Measurements from ENCODE around the gene TRIM2. TPM values are rescaled to one million over a fixed set of nuclear protein-coding genes. Genes with fewer than 3 reads are reported as not detected.

Gene TRIM2
- total and polyA plus RNA-seq, 9 donors = 9.5 to 57.5 (median 44.4) TPM

DNA sequence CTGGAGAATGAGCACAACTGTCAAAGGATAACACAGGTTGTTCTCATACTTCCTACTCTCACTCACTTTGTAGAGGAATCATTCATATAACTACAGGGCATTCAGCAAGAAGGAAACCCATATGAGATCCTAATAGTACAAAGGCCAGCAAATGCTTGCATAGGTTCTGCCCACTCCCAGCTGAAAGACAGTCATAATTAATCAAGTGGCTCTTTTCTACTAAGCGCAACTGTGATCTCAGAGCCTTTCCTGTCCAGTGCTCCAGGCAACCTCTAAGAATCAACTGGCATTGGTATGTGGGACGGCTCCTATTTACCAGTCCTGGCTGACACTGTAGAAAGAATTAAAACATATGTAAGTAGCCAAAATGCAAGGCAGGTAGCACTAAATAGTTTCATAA lies 121.3 kb downstream of the TRIM2 start:
- Histone ChIP-seq H3K9me3 (no peaks in the 10 kb centered on the region), H3K4me1 (ENCODE audit: insufficient read depth) (no peaks in the 10 kb centered on the region), H3K27me3 (no peaks in the 10 kb centered on the region), H3K36me3 (no peaks in the 10 kb centered on the region), H3K4me3 (no peak overlapping the region), H3K27ac (no peak overlapping the region)
- no peak for TF ChIP-seq POLR2A (IDR thresholded peaks at IDR 0.05)
- TF ChIP-seq, protein P1, sequence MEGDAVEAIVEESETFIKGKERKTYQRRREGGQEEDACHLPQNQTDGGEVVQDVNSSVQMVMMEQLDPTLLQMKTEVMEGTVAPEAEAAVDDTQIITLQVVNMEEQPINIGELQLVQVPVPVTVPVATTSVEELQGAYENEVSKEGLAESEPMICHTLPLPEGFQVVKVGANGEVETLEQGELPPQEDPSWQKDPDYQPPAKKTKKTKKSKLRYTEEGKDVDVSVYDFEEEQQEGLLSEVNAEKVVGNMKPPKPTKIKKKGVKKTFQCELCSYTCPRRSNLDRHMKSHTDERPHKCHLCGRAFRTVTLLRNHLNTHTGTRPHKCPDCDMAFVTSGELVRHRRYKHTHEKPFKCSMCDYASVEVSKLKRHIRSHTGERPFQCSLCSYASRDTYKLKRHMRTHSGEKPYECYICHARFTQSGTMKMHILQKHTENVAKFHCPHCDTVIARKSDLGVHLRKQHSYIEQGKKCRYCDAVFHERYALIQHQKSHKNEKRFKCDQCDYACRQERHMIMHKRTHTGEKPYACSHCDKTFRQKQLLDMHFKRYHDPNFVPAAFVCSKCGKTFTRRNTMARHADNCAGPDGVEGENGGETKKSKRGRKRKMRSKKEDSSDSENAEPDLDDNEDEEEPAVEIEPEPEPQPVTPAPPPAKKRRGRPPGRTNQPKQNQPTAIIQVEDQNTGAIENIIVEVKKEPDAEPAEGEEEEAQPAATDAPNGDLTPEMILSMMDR (IDR thresholded peaks at IDR 0.05) = no peak
- no peak for TF ChIP-seq EP300 (IDR thresholded peaks at IDR 0.05)
- intact Hi-C loops (cut with DNase I) = loop anchor here in 1 of 4 donors (5.0 kb wide), 1 partner anchor 922 kb away; no protein-coding TSS in a partner anchor
- WGBS, 3 donors = 92 to 97% (median 96%) methylated on average over 2 of the region's 2 CpGs
- DNase-seq = no peak

DNA sequence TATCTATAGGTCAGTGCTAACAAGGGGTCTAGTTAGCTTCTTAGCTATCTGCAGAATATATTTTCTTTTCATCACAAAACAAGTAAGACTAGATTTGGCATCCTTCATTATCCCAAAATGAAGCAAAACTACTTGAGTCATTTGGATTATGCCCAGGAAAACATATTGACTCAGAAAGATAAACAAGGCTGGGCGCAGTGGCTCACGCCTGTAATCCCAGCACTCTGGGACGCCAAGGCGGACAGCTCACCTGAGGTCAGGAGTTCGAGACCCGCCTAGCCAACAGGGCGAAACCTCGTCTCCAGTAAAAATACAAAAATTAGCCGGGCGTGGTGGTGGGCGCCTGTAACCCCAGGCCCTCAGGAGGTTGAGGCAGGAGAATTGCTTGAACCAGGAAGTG lies 122.3 kb downstream of the TRIM2 start:
- Histone ChIP-seq H3K27me3 (no peaks in the 10 kb centered on the region), H3K4me1 (ENCODE audit: insufficient read depth) (no peaks in the 10 kb centered on the region), H3K36me3 (no peaks in the 10 kb centered on the region), H3K4me3 (no peak overlapping the region), H3K27ac (no peak overlapping the region), H3K9me3 (no peaks in the 10 kb centered on the region)
- TF ChIP-seq, protein P1 (IDR thresholded peaks at IDR 0.05) = no peak
- TF ChIP-seq EP300 (IDR thresholded peaks at IDR 0.05) (no peak), POLR2A (IDR thresholded peaks at IDR 0.05) (no peak)
- 92 to 97% (median 95%) methylated on average over 11 of the region's 11 CpGs for WGBS, 3 donors
- DNase-seq = no peak
- intact Hi-C loops (cut with DNase I) = loop anchor here in 1 of 4 donors (5.0 kb wide), 1 partner anchor 921 kb away; no protein-coding TSS in a partner anchor

DNA sequence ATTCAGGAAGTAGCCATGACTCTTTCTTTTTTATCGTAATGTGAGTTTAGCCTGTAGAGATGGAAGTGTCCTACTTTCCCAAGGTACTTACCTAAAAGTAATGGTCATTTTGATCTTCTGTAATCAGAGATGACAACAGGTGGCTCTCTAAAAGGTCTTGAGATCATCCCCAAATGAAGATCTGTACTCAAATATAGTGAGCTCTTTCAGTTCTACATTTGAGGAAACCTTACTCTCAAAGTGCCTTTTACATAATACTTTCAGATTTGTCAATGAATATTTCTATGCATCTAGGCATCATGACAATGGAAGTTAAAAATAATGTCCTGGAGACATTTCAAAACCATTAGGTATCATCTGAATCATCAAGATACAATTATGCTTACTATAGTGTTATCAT lies 123.0 kb downstream of the TRIM2 start:
- H3K27me3 ChIP-seq = no peaks in the 10 kb centered on the region
- no peaks in the 10 kb centered on the region for H3K9me3 ChIP-seq
- no peak for TF ChIP-seq EP300 (IDR thresholded peaks at IDR 0.05)
- no peak overlapping the region for H3K27ac ChIP-seq
- H3K4me3 ChIP-seq = no peak overlapping the region
- intact Hi-C loops (cut with DNase I) = loop anchor here in 1 of 4 donors (5.0 kb wide), 1 partner anchor 920 kb away; no protein-coding TSS in a partner anchor
- 93 to 95% (median 94%) methylated on average over 1 of the region's 1 CpG for WGBS, 3 donors
- no peak for DNase-seq
- H3K4me1 ChIP-seq (ENCODE audit: insufficient read depth) = no peaks in the 10 kb centered on the region
- no peaks in the 10 kb centered on the region for H3K36me3 ChIP-seq

DNA sequence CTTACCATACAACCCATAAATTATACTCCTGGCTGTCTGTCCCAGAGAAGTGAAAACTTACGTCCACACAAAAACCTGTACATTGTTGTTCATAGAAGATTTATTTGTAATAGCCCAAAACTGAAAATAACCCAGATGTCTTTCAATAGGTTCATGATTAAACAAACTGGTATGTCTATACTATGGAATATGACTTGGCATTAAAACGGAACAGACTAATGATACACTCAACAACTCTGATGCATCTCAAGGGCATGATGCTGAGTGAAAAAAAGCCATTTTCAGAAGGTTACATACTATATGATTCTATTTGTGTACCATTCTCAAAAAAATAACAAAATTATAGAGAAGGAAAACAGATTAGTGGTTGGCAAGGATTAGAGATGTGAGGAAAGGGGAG lies 128.7 kb downstream of the TRIM2 start:
- no peaks in the 10 kb centered on the region for H3K27me3 ChIP-seq
- no peaks in the 10 kb centered on the region for H3K9me3 ChIP-seq
- DNase-seq = no peak
- H3K27ac ChIP-seq = no peak overlapping the region
- H3K4me1 ChIP-seq (ENCODE audit: insufficient read depth) = peaks cover 1% of the 10 kb centered on the region
- intact Hi-C loops (cut with DNase I) = no loop called here
- H3K4me3 ChIP-seq = no peak overlapping the region
- 93 to 94% (median 94%) methylated on average over 2 of the region's 2 CpGs for WGBS, 3 donors
- no peak for TF ChIP-seq POLR2A (IDR thresholded peaks at IDR 0.05)
- TF ChIP-seq EP300 (IDR thresholded peaks at IDR 0.05) = no peak
- no peaks in the 10 kb centered on the region for H3K36me3 ChIP-seq

DNA sequence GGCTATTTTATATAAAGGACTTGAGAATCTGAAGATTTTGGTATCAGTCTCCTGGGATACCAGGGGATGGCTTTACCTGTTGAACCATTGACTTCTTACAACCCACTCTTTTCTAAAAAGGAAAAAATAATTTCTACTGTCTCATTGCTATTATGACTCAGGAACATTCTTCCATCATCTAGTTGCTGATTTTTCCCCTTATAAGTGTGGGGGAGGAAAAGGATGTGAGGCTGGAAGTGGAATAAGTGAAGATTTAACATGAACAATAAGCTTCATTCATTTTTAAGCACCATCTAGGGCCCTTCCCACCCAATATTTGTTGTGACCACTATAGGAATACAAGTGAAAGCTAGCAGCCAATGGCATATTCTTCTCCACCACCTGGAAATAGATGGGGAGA lies 129.6 kb downstream of the TRIM2 start:
- Histone ChIP-seq H3K9me3 (no peaks in the 10 kb centered on the region), H3K36me3 (no peaks in the 10 kb centered on the region), H3K4me3 (no peak overlapping the region), H3K4me1 (ENCODE audit: insufficient read depth) (peaks cover 1% of the 10 kb centered on the region), H3K27ac (no peak overlapping the region), H3K27me3 (no peaks in the 10 kb centered on the region)
- DNase-seq = no peak
- intact Hi-C loops (cut with DNase I) = no loop called here
- TF ChIP-seq EP300 (IDR thresholded peaks at IDR 0.05) (no peak), POLR2A (IDR thresholded peaks at IDR 0.05) (no peak)
- TF ChIP-seq, protein P1 (IDR thresholded peaks at IDR 0.05) = no peak
